GM11168 (cell line): ENCODE data around the gene SLC9A9.

Experiments
- in situ Hi-C: fragments of 300-500 bp; cut with MboI; formaldehyde crosslinking; loops from one replicate; pipeline ENCODE4 v1.12.0; 2022; ENCODE audit warnings: low sequenced_read_pairs; ENCODE audit not compliant: unreplicated experiment

The SLC9A9 gene

GRCh38 chr3:143769616-143770015 lies 78.7 kb downstream of the SLC9A9 start:
- in situ Hi-C loops, result no loop called here

GRCh38 chr3:143764840-143765239 lies 83.4 kb downstream of the SLC9A9 start:
- in situ Hi-C loops, result no loop called here

GRCh38 chr3:143763564-143764162 lies 84.6 kb downstream of the SLC9A9 start:
- in situ Hi-C loops, result no loop called here

- in situ Hi-C loops, result no loop called here
These were observed 90.6 kb downstream of the SLC9A9 start for GRCh38 chr3:143757691-143758090.

- in situ Hi-C loops, result no loop called here
These were observed 92.3 kb downstream of the SLC9A9 start for GRCh38 chr3:143755978-143756377.

- in situ Hi-C loops, result no loop called here
These were observed 94.2 kb downstream of the SLC9A9 start for GRCh38 chr3:143754090-143754489.

GRCh38 chr3:143753456-143753855 lies 94.8 kb downstream of the SLC9A9 start:
- in situ Hi-C loops, result no loop called here

GRCh38 chr3:143753006-143753405 lies 95.3 kb downstream of the SLC9A9 start:
- in situ Hi-C loops, result no loop called here

GRCh38 chr3:143751643-143752178 lies 96.6 kb downstream of the SLC9A9 start:
- in situ Hi-C loops, result no loop called here

GRCh38 chr3:143750841-143751240 lies 97.4 kb downstream of the SLC9A9 start:
- in situ Hi-C loops, result no loop called here

GRCh38 chr3:143749926-143750325 lies 98.3 kb downstream of the SLC9A9 start:
- in situ Hi-C loops, result no loop called here

- in situ Hi-C loops, result no loop called here
These were observed 111.2 kb downstream of the SLC9A9 start for GRCh38 chr3:143737065-143737464.

GRCh38 chr3:143736205-143736997 lies 111.9 kb downstream of the SLC9A9 start:
- in situ Hi-C loops, result no loop called here

- in situ Hi-C loops, result no loop called here
These were observed 116.5 kb downstream of the SLC9A9 start for GRCh38 chr3:143731776-143732175.

GRCh38 chr3:143731320-143731719 lies 116.9 kb downstream of the SLC9A9 start:
- in situ Hi-C loops, result no loop called here

- in situ Hi-C loops, result no loop called here
These were observed 120.9 kb downstream of the SLC9A9 start for GRCh38 chr3:143727391-143727790.

GRCh38 chr3:143726727-143727126 lies 121.5 kb downstream of the SLC9A9 start:
- in situ Hi-C loops, result no loop called here

- in situ Hi-C loops, result no loop called here
These were observed 127.9 kb downstream of the SLC9A9 start for GRCh38 chr3:143720381-143720780.

GRCh38 chr3:143718463-143718862 lies 129.8 kb downstream of the SLC9A9 start:
- in situ Hi-C loops, result no loop called here

- in situ Hi-C loops, result no loop called here
These were observed 131.5 kb downstream of the SLC9A9 start for GRCh38 chr3:143716731-143717130.

- in situ Hi-C loops, result no loop called here
These were observed 135.7 kb downstream of the SLC9A9 start for GRCh38 chr3:143712522-143712921.

- in situ Hi-C loops, result no loop called here
These were observed 140.4 kb downstream of the SLC9A9 start for GRCh38 chr3:143707848-143708247.
